ENCODE results near the gene MAPKAPK3. TPM values are rescaled to one million over a fixed set of nuclear protein-coding genes. Genes with fewer than 3 reads are reported as not detected.

Gene MAPKAPK3
- total RNA-seq, 1 donor from 2014 or later, result 23.7 TPM

DNA sequence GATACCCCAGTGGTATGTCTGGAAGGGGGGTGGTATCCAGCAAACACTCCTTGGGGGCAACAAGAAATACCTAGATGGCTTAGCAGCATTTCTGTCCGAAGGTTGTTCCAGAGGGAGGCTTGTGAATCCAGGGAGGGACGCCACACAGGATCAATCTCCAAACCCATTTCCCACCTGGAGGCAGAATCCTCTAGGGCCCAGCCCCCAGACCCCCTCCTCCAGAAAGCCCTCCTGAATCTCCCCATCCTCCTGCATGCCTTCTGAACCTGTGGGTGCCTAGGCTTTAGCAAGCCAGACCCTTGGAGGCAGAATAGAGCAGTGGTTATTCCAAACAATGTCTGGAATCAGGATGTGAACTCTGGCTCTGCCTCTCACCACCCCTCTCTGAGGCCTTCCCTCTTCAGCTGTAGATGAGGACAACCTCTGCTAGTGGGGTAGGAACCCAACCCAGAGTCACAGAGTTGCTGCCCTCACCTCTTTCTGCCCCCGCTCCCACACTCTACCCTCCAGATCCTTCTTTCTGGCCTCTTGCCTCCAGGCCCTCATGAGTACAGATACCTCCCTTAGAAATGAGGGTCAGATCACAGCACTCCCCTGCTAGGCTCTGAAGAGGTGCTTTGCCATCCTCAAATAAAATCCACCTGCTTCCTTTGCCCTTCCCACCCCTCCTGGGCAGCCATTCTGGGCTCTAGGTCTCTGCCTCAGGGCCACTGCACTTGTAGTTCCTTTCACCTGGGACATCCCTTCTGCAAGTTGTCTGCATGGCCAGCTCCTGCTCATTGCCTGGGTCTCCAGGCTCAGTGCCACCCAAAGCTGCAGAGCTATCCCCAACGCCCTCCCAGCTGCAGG, 13.5 kb upstream of the MAPKAPK3 start:
- intact Hi-C loops (cut with DNase I), result loop anchor here (5.0 kb wide), 1 partner anchor 251 kb away; the partner anchor contains the start of genes CYB561D2 and NPRL2
- peaks cover 10 to 19% of the 10 kb centered on the region in 2 donors for H3K36me3 ChIP-seq
- DNase-seq (ENCODE audit: low spot score in 2 of 2), result no peak
- peak overlapping the region; percentile 94 to 98 for H3K27ac ChIP-seq
- H3K4me1 ChIP-seq, result peaks cover 20 to 29% of the 10 kb centered on the region in 2 donors
- TF ChIP-seq, protein P1, sequence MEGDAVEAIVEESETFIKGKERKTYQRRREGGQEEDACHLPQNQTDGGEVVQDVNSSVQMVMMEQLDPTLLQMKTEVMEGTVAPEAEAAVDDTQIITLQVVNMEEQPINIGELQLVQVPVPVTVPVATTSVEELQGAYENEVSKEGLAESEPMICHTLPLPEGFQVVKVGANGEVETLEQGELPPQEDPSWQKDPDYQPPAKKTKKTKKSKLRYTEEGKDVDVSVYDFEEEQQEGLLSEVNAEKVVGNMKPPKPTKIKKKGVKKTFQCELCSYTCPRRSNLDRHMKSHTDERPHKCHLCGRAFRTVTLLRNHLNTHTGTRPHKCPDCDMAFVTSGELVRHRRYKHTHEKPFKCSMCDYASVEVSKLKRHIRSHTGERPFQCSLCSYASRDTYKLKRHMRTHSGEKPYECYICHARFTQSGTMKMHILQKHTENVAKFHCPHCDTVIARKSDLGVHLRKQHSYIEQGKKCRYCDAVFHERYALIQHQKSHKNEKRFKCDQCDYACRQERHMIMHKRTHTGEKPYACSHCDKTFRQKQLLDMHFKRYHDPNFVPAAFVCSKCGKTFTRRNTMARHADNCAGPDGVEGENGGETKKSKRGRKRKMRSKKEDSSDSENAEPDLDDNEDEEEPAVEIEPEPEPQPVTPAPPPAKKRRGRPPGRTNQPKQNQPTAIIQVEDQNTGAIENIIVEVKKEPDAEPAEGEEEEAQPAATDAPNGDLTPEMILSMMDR (IDR thresholded peaks at IDR 0.05), result no peak
- no peaks in the 10 kb centered on the region for H3K27me3 ChIP-seq
- no peaks in the 10 kb centered on the region for H3K9me3 ChIP-seq
- no peak overlapping the region for H3K4me3 ChIP-seq

DNA sequence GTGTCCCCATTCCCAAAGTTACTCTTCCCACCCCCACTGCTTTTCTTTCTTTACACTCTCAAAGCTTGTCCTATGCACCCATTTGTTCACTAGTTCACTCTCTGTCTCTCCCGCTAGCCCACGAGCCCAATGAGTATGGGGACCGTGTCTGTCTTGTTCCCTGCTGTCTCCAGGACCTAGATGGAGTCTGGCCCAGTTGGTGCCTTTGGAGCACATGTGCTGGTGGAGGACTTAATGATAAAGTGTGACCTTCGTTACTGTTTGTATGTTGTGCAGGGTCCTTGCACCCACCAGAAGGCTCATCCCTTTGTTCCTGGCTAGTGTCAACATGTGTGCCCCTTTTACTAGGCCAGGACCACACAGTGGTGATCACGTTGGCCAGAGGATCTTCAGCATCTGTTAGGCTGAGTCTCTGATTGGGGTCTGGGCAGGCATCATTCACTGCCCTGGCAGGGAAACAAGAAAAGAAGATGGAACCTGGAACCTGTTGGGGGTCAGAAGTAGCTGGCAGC, 12.8 kb upstream of the MAPKAPK3 start:
- DNase-seq (ENCODE audit: low spot score in 2 of 2), result no peak
- TF ChIP-seq, protein P1 (IDR thresholded peaks at IDR 0.05), result no peak
- H3K9me3 ChIP-seq, result no peaks in the 10 kb centered on the region
- H3K4me1 ChIP-seq, result peaks cover 20 to 29% of the 10 kb centered on the region in 2 donors
- no peaks in the 10 kb centered on the region for H3K27me3 ChIP-seq
- intact Hi-C loops (cut with DNase I), result loop anchor here (5.0 kb wide), 1 partner anchor 252 kb away; the partner anchor contains the start of genes CYB561D2 and NPRL2
- peak overlapping the region; percentile 46 to 94 for H3K27ac ChIP-seq
- H3K36me3 ChIP-seq, result peaks cover 10 to 19% of the 10 kb centered on the region in 2 donors
- H3K4me3 ChIP-seq, result no peak overlapping the region

DNA sequence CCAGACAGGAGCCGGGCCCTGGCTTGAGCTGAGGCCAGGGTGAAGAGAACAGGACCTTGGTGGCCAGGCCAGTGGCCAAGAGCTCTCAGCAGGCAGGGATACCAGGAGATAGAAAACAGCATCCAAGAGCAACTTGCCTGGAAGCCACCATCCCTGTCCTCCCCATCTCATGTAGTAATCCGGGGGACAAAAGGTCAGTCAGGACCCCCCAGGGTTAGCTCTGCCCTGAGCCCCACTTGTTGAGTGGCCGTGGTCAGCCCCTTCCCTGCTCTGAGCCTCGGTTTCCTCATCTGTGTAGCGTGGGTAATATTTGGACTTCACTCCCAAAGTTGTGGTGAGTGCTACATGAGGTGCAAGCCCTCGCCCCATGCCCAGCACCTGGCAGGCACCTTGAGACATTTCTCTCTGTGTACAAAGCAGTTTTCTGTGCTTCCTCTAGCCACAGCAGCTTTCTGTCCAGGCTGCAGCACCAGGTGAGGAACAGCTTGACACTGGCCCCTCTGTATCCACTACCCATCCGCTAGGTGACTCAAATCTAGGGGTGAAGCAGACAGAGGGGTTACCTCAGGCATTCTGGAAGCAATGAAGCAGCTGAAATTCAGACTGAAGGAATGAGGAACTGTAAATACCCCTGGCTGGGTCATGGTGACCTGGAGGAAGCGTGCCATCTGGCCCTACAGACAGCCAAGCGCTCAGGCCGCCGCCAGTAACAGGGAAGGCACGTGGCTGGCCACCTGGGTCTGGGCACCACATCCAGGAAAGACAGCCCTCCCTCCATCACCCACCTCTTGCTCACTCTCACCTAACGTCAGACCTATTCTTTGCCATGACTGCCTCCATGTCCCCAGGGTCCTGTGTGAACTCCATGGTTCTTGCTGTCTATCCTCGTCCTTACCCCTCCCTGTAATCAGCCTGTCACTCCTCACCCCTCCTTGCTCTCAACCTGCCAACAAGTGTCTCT, 12.0 kb upstream of the MAPKAPK3 start:
- Histone ChIP-seq H3K4me1 (peaks cover 20 to 31% of the 10 kb centered on the region in 2 donors), H3K36me3 (peaks cover 10 to 19% of the 10 kb centered on the region in 2 donors), H3K27ac (peak overlapping the region; percentile 46 to 94), H3K4me3 (no peak overlapping the region), H3K27me3 (no peaks in the 10 kb centered on the region), H3K9me3 (no peaks in the 10 kb centered on the region)
- DNase-seq (ENCODE audit: low spot score in 2 of 2), result peak in 1 of 2 donors; percentile 75
- TF ChIP-seq, protein P1 (IDR thresholded peaks at IDR 0.05), result no peak
- intact Hi-C loops (cut with DNase I), result loop anchor here (5.0 kb wide), 1 partner anchor 253 kb away; the partner anchor contains the start of genes CYB561D2 and NPRL2

DNA sequence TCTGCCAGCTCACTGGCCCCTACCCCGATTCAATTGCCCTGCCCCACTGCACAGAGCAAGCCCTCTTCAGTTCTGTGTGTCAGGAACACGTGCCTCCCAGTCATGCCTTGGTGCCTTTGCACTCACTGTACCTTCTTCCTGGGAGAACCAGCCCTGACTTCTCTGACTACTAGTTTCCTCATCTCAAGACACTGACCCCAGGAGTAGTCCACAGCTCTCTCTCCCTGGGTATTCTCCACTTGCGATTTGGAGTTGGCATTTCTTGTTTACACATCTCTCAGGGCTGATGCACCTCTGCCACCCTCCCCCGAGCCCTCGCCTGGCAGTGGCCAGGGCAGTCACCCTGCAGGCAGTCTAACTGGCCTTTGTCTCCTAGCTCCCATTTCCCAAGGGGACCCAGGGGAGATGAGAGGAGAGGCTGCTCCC, 11.0 kb upstream of the MAPKAPK3 start:
- TF ChIP-seq, protein P1 (IDR thresholded peaks at IDR 0.05), result no peak
- Histone ChIP-seq H3K27ac (peak overlapping the region in 1 of 2 donors; percentile 46), H3K4me3 (no peak overlapping the region), H3K4me1 (peaks cover 17 to 32% of the 10 kb centered on the region in 2 donors), H3K27me3 (no peaks in the 10 kb centered on the region), H3K36me3 (peaks cover 10 to 19% of the 10 kb centered on the region in 2 donors), H3K9me3 (no peaks in the 10 kb centered on the region)
- intact Hi-C loops (cut with DNase I), result no loop called here
- peak in 1 of 2 donors; percentile 61 for DNase-seq (ENCODE audit: low spot score in 2 of 2)

DNA sequence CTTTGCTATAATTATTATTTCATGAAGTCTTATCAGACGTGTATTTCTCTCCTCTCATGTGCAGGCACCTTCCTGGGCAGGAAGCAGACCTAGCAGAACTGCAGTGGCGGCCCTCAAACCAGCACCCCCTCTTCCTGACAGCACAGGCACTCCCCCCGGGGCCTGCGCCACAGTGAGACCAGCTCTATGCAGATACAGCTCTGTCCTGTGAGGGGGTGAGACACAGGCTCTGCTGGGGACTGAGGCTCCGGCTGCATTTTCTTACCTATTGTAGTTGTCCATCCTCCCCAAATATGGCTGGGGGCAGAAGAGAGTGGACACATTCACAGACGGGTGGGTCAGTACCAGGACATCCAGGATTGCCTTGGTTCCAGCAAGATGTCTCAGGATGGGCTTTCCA, 10.4 kb upstream of the MAPKAPK3 start:
- H3K4me1 ChIP-seq, result peaks cover 15 to 30% of the 10 kb centered on the region in 2 donors

More for the DNA sequence above, 10.4 kb upstream of the MAPKAPK3 start:
- TF ChIP-seq, protein P1 (IDR thresholded peaks at IDR 0.05), result no peak
- no peak for DNase-seq (ENCODE audit: low spot score in 2 of 2)
- peaks cover 10 to 19% of the 10 kb centered on the region in 2 donors for H3K36me3 ChIP-seq
- H3K9me3 ChIP-seq, result no peaks in the 10 kb centered on the region
- H3K4me3 ChIP-seq, result no peak overlapping the region
- intact Hi-C loops (cut with DNase I), result no loop called here
- H3K27me3 ChIP-seq, result no peaks in the 10 kb centered on the region
- H3K27ac ChIP-seq, result no peak overlapping the region
